Sigmoid colon (tissue), 7 donors: ENCODE results near the gene LPP. TPM values are rescaled to one million over a fixed set of nuclear protein-coding genes. Genes with fewer than 3 reads are reported as not detected.
A peak's percentile ranks its signal among the peaks of the same experiment; 100 is the strongest.

Experiments used
- DNase-seq: peaks from one replicate; pipeline ENCODE4 v3.0.0-alpha.2; 2019
- H3K27ac ChIP-seq, 4 donors: fragments of 200-600 bp; sonication (generic); one replicate each; pipeline ENCODE4 v1.5.1; 2016 to 2019; ENCODE audit warnings: mild to moderate bottlenecking in 1 of 4
- H3K27me3 ChIP-seq, 3 donors: fragments of 200-600 bp; sonication (generic); one replicate each; pipeline ENCODE4 v1.5.1; 2019; ENCODE audit warnings: mild to moderate bottlenecking in 1 of 3
- H3K36me3 ChIP-seq, 4 donors: fragments of 200-600 bp; sonication (generic); one replicate each; pipeline ENCODE4 v1.5.1; 2016 to 2019
- H3K4me1 ChIP-seq, 4 donors: fragments of 200-600 bp; sonication (generic); one replicate each; pipeline ENCODE4 v1.5.1; 2017 to 2019
- H3K4me3 ChIP-seq, 4 donors: fragments of 200-600 bp; sonication (generic); one replicate each; pipeline ENCODE4 v1.5.1; 2017 to 2019; ENCODE audit warnings: mild to moderate bottlenecking in 2 of 4, moderate library complexity in 1 of 4
- H3K9me3 ChIP-seq, 4 donors: fragments of 200-600 bp in 3 of 4; sonication (generic) in 3 of 4; one replicate each; pipeline versions ENCODE4 v1.5.1 to v1.6.1; 2013 to 2019
- CTCF ChIP-seq, 4 experiments: fragments of 450-650 bp in 3 of 4; fragments of 200-600 bp in 1 of 4; IDR thresholded peaks; one replicate each; pipeline ENCODE4 v1.5.1; 2016 to 2019; ENCODE audit warnings: antibody characterized with exemption in 4 of 4, mild to moderate bottlenecking in 3 of 4, moderate library complexity in 2 of 4
- EP300 ChIP-seq, 4 donors: sonication (generic); formaldehyde crosslinking; IDR thresholded peaks; one replicate each; pipeline ENCODE4 v1.6.1; 2017; ENCODE audit warnings: antibody characterized with exemption in 4 of 4
- POLR2A ChIP-seq, 2 donors: fragments of 450-650 bp; IDR thresholded peaks; one replicate each; pipeline ENCODE4 v1.6.1; 2016; ENCODE audit warnings: antibody characterized with exemption in 2 of 2, mild to moderate bottlenecking in 2 of 2, moderate library complexity in 2 of 2
- POLR2AphosphoS5 ChIP-seq, 4 donors: sonication (generic); formaldehyde crosslinking; IDR thresholded peaks; one replicate each; pipeline ENCODE4 v1.6.1; 2017; ENCODE audit warnings: antibody characterized with exemption in 4 of 4
- WGBS, 2 donors: extraction: QIAGEN DNeasy Blood & Tissue Kit; methylation state at CpG; one replicate each; pipeline ENCODE4 v1.1.7; 2013; 5-methylcytosine and 5-hydroxymethylcytosine counted together
- intact Hi-C: fragments of 100-400 bp; cut with DNase I; formaldehyde crosslinking; loops from one replicate; pipeline ENCODE4 v1.15.1; 2023
- polyA plus RNA-seq, 3 donors: library from polyadenylated mRNA; stranded (reverse); fragments of 200-250 nt; gene quantifications; one replicate each; pipeline ENCODE4 v1.2.3, GENCODE V29; 2013
- total RNA-seq, 4 donors: library from RNA; depleted of rRNA; stranded (reverse); fragments of >200 nt; gene quantifications; one replicate each; pipeline ENCODE4 v1.1.0, GENCODE V29; 2016
- donor health status: healthy with polysubstance abuse.
- donor health status: Bipolar disorder and iron deficiency.
- donor health status: healthy.

Gene LPP
- total and polyA plus RNA-seq, 7 donors, result 5.3 to 1,773 (median 824) TPM

- no peaks in the 10 kb centered on the region for H3K36me3 ChIP-seq
- no peak for TF ChIP-seq POLR2A (IDR thresholded peaks at IDR 0.05)
- no peak for TF ChIP-seq EP300 (IDR thresholded peaks at IDR 0.05)
- TF ChIP-seq POLR2AphosphoS5 (IDR thresholded peaks at IDR 0.05), result no peak
- no peak for TF ChIP-seq CTCF (IDR thresholded peaks at IDR 0.05)
- H3K9me3 ChIP-seq, result no peaks in the 10 kb centered on the region
- H3K27me3 ChIP-seq, result no peaks in the 10 kb centered on the region
- 0 to 48% methylated on average over 1 of the region's 1 CpG for WGBS, 2 donors
- no peak for DNase-seq
- intact Hi-C loops, result no loop called here
- peaks cover 0 to 7% (median under 1%) of the 10 kb centered on the region in 4 donors for H3K4me1 ChIP-seq
- H3K4me3 ChIP-seq, result no peak overlapping the region
- no peak overlapping the region for H3K27ac ChIP-seq
Observed at GRCh38 chr3:188728371-188728896, 574.5 kb downstream of the LPP start.

DNA sequence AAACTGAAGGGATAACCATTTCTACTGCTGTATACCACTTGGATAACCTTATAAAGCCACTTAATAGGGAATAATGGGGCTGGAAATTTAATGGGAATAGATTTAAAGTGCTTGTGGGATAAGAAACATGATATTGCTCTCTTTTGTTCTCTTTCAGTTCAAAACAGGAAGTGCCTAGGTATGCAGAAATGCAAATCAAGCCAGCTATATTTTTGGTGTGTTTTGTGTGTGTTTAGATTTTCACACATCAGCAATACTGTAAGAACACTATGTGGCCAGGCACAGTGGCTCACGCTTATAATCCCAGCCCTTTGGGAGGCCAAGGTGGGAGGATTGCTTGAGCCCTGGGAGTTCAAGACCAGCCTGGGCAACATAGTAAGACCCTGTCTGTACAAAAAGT, 575.5 kb downstream of the LPP start:
- no peaks in the 10 kb centered on the region for H3K36me3 ChIP-seq
- H3K4me1 ChIP-seq, result peaks cover 0 to 10% (median 8%) of the 10 kb centered on the region in 4 donors
- no peaks in the 10 kb centered on the region for H3K27me3 ChIP-seq
- H3K4me3 ChIP-seq, result no peak overlapping the region
- H3K9me3 ChIP-seq, result no peaks in the 10 kb centered on the region
- intact Hi-C loops, result no loop called here
- H3K27ac ChIP-seq, result no peak overlapping the region
- TF ChIP-seq EP300 (IDR thresholded peaks at IDR 0.05) (no peak), POLR2AphosphoS5 (IDR thresholded peaks at IDR 0.05) (no peak), CTCF (IDR thresholded peaks at IDR 0.05) (no peak), POLR2A (IDR thresholded peaks at IDR 0.05) (no peak)
- no peak for DNase-seq
- WGBS, 2 donors, result 72 to 91% methylated on average over 1 of the region's 1 CpG

GRCh38 chr3:188734395-188734794, 580.4 kb downstream of the LPP start:
- DNase-seq, result no peak
- WGBS, 2 donors, result 60 to 90% methylated on average over 1 of the region's 1 CpG
- Histone ChIP-seq H3K27me3 (no peaks in the 10 kb centered on the region), H3K4me1 (peaks cover 0 to 15% (median 9%) of the 10 kb centered on the region in 4 donors), H3K9me3 (no peaks in the 10 kb centered on the region), H3K4me3 (no peak overlapping the region), H3K27ac (peak overlapping the region in 1 of 4 donors; percentile 23), H3K36me3 (no peaks in the 10 kb centered on the region)
- intact Hi-C loops, result no loop called here
- TF ChIP-seq CTCF (IDR thresholded peaks at IDR 0.05), result no peak
- TF ChIP-seq EP300 (IDR thresholded peaks at IDR 0.05), result no peak
- no peak for TF ChIP-seq POLR2AphosphoS5 (IDR thresholded peaks at IDR 0.05)
- TF ChIP-seq POLR2A (IDR thresholded peaks at IDR 0.05), result no peak

- no peaks in the 10 kb centered on the region for H3K36me3 ChIP-seq
- H3K9me3 ChIP-seq, result no peaks in the 10 kb centered on the region
- no peak for DNase-seq
- H3K27me3 ChIP-seq, result no peaks in the 10 kb centered on the region
- intact Hi-C loops, result no loop called here
- TF ChIP-seq CTCF (IDR thresholded peaks at IDR 0.05) (no peak), POLR2AphosphoS5 (IDR thresholded peaks at IDR 0.05) (no peak), POLR2A (IDR thresholded peaks at IDR 0.05) (no peak), EP300 (IDR thresholded peaks at IDR 0.05) (no peak)
- H3K4me1 ChIP-seq, result peaks cover 0 to 14% (median 4%) of the 10 kb centered on the region in 4 donors
- no peak overlapping the region for H3K4me3 ChIP-seq
- H3K27ac ChIP-seq, result no peak overlapping the region
Observed at GRCh38 chr3:188739511-188739910, 585.6 kb downstream of the LPP start.

GRCh38 chr3:188740010-188740409, 586.1 kb downstream of the LPP start:
- intact Hi-C loops, result no loop called here
- Histone ChIP-seq H3K27me3 (no peaks in the 10 kb centered on the region), H3K27ac (no peak overlapping the region), H3K4me1 (peaks cover 0 to 11% (median 2%) of the 10 kb centered on the region in 4 donors), H3K9me3 (no peaks in the 10 kb centered on the region), H3K36me3 (no peaks in the 10 kb centered on the region), H3K4me3 (no peak overlapping the region)
- 96 to 99% methylated on average over 1 of the region's 1 CpG for WGBS, 2 donors
- no peak for TF ChIP-seq CTCF (IDR thresholded peaks at IDR 0.05)
- TF ChIP-seq EP300 (IDR thresholded peaks at IDR 0.05), result no peak
- no peak for TF ChIP-seq POLR2A (IDR thresholded peaks at IDR 0.05)
- no peak for TF ChIP-seq POLR2AphosphoS5 (IDR thresholded peaks at IDR 0.05)
- no peak for DNase-seq
